NCI-H2029 (cell line): ENCODE data around the gene KRTAP5-8.
A peak's percentile ranks its signal among the peaks of the same experiment; 100 is the strongest.
"Not testable (repeated sequence)": the region's sequence is repeated elsewhere in the genome, so short reads cannot be mapped to it uniquely, and the experiment has no call there.

Experiments
- DNase-seq: peaks from one replicate; lab custom pipeline; 2025; lab: John Stamatoyannopoulos, UW

KRTAP5-8 gene

DNA sequence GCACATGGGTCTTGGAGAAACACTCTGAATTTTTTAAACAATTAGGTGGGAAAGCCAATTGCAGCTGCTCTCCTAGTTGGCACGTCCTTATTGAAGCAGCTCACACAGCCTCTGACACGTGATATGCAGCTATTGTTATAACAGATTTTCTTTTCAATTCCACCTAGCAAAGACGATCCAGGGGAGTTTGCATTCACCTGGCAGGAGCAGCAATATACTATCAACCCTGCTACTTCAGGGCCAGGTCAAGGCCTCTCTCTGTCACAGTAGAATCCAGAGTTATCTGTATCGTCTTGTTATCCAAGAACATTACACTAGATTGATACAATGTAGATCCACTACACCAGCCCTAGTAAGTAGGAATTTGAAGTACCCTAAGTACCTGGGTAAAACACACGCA lies 36.6 kb downstream of the KRTAP5-8 start:
- no peak for DNase-seq

DNA sequence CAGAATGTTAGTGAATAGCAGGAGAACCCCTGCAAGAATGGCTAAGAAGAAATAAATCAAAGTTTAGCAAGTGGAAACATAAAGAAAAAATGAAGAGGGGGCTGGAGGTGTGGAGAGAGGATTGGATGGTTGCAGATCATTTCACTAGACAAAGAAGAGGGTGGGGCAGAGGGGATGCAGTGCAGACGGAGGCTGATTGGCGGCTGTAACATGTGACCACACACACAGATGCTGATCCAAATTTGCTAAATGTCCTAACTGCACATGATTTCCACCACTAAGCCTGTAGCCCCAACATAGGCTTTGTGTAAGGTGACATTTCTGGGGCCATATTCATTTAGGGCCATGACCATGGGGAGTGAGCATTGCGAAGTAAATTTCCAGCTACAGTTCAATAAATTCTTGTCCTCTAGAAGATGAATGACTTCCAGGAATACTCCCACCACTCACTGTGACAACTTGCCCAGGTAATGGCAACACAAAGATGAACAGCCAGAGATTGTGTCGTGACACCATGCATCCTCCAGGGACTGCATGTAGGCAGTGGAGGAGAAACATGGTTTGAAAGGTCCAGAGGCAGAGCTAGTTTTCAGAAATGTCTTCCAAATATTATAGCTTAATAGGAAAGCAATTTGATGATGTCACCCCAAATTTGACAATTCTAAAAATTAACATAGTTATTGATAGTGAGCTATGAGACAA lies 38.0 kb downstream of the KRTAP5-8 start:
- DNase-seq: no peak

DNA sequence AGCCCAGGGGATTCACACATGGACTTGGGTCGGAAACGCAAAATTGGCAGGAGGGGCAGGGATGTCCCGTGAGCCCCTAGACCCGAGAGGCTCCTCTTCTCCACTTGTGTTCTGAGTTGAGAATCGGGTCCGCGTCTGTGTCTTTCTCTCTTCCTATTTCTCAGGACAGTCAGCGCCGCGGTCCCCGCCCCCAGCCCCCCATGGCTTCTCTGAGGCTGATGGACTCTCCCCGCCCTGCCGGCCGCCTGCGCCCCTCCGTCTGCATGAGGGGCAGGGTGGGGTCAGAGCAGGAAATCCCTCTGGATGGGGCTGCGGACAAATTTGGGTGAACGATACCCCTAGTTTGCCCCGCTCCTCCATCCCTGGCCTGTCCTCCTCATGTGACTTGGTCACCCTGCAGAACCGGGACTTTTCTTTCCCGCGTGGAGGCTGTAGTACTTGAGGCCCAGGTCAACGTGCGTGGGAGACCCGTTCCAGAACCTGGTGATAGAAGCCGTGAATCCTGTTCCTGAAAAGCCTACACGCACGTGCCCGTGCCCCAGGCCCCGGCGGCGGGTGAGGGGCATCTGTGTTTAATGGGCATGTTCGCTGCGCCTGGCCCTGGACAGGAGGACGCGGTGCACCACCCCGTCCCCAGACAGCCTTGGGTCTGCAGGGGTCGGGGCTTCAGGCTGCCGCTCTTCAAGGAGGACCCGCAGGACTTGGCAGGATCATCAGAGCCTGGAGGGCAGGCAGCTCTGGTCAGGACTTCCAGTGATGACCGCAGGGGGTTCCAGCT lies 39.1 kb downstream of the KRTAP5-8 start:
- not testable (repeated sequence) for DNase-seq

GRCh38 chr11:71577469-71578004 lies 39.7 kb downstream of the KRTAP5-8 start:
- no peak for DNase-seq

GRCh38 chr11:71579513-71579912 lies 41.7 kb downstream of the KRTAP5-8 start:
- not testable (repeated sequence) for DNase-seq

DNA sequence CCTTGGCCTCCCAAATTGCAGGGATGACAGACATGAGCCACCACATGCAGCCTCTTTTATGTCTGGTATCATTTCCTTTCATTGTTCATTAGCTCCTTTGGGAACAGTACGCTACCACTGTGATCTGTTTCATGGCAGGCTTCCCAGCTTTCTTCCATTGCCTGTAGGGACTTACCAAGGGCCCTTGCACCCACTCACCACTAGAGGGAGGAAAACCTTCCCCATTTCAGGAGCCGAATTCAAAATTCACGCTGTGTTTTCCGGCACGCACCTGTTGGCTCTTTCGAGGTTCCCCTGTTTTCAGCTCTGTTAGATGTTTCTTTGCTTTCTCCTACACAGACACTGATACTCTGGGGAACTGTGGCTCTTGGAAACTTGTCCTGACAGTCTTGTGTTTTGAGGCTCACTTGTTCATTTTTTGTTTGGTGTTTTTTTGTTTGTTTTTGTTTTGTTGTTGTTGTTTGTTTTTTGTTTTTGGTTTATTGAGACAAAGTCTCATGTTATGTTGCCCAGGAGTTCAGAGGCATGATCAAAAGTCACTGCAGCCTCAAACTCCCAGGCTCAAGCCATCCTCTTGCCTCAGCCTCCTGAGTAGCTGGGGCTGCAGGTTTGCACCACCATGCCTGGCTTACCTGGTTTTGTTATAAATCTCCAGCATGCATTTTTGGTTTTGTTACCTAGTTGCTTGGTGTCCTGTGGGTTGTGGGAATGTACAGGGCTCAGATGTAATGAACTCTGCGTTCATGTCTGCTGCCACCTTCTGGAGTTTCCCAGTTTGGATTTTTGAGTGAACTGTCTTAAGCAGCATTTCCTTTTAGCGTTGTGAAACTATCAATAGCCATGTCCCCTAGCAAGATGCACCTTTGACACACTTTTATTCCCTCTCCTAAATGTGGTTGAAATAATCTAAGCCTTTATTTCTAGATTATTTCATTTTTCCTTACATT lies 42.5 kb downstream of the KRTAP5-8 start:
- DNase-seq: peak; percentile 86

GRCh38 chr11:71581826-71582225 lies 44.0 kb downstream of the KRTAP5-8 start:
- no peak for DNase-seq

- DNase-seq: no peak
These were observed 44.6 kb downstream of the KRTAP5-8 start, which contains the start of gene KRTAP5-11 for GRCh38 chr11:71582309-71582895. Gene KRTAP5-11, minus strand, starts transcription at chr11:71582875. Its CDS starts 38 bp downstream, at chr11:71582837.

DNA sequence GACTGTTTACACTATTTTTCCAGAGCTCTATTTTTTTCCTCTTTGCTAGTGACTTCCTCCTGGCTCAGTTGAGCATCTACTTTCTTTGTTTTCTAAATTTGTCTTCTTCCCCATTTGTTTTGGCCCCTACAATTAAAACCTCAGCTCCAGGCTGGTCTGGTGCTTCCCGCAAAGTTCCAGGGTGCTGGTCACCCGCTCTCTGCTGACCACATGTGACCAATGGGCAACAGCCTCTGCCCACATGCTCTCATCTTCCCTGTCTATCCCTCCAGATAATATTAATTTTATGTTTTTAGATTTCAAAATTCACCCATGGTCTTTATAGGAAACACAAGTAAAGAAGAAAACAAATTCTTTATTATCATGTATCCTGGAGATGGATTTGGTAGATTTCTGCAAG lies 45.1 kb downstream of the KRTAP5-8 start:
- not testable (repeated sequence) for DNase-seq

DNA sequence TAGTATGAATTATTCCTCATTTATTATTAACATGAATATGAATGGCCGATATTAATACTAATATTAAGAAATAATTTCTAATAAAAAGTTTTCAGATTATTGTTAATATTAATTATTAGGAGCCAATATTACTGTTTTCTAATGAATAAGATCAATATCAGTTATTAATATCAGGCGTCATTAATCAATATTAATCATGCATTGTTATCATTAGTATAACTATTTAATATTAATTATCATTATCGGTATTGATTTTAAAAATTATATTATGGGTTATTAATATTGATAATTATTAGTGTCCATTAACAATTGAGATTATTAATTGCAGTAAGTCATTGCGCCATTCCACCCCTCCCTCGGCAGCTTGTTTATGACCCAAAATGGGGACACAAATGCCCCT lies 47.8 kb downstream of the KRTAP5-8 start:
- DNase-seq: not testable (repeated sequence)

- not testable (repeated sequence) for DNase-seq
These were observed 50.5 kb downstream of the KRTAP5-8 start for GRCh38 chr11:71588314-71588713.
